ENCODE data around the gene TPGS1.

The TPGS1 gene

GRCh38 chr19:496112-496665 lies 11.1 kb upstream of the TPGS1 start, which contains the start of gene MADCAM1:
MADCAM1 (plus strand) TSS chr19:496486; CDS start chr19:496500, 14 bp downstream.
- no peak for DNase-seq

- no peak for DNase-seq
Observed at GRCh38 chr19:496986-497385, 10.3 kb upstream of the TPGS1 start.

GRCh38 chr19:497491-497868 lies 9.8 kb upstream of the TPGS1 start:
- no peak for DNase-seq

- no peak for DNase-seq
Observed at GRCh38 chr19:497869-498510, 9.3 kb upstream of the TPGS1 start.

- DNase-seq = no peak
Observed at GRCh38 chr19:498511-498891, 8.8 kb upstream of the TPGS1 start.

- no peak for DNase-seq
Observed at GRCh38 chr19:498977-499623, 8.2 kb upstream of the TPGS1 start.

- DNase-seq = no peak
Observed at GRCh38 chr19:501646-502045, 5.7 kb upstream of the TPGS1 start.

- no peak for DNase-seq
Observed at GRCh38 chr19:504616-505015, 2.7 kb upstream of the TPGS1 start.

- peak; percentile 95 for DNase-seq
Observed at GRCh38 chr19:506404-507285, 652 bp upstream of the TPGS1 start.

GRCh38 chr19:508204-509150 lies 1.2 kb downstream of the TPGS1 start:
- DNase-seq = no peak

- peak; percentile 95 for DNase-seq
Observed at GRCh38 chr19:510606-511100, 3.4 kb downstream of the TPGS1 start.

GRCh38 chr19:511101-511851 lies 4.0 kb downstream of the TPGS1 start:
- DNase-seq = peak; percentile 93

GRCh38 chr19:512547-513365 lies 5.5 kb downstream of the TPGS1 start:
- no peak for DNase-seq

GRCh38 chr19:513368-514165 lies 6.3 kb downstream of the TPGS1 start:
- DNase-seq = no peak

- no peak for DNase-seq
Observed at GRCh38 chr19:514166-514663, 6.9 kb downstream of the TPGS1 start.

- no peak for DNase-seq
Observed at GRCh38 chr19:517721-518597, 10.7 kb downstream of the TPGS1 start.

GRCh38 chr19:518598-519231 lies 11.4 kb downstream of the TPGS1 start:
- peak; percentile 78 for DNase-seq

- no peak for DNase-seq
Observed at GRCh38 chr19:519449-519865, 12.2 kb downstream of the TPGS1 start.

All from CD4-positive, alpha-beta T cell treated with Interleukin-17A for 4 hours (primary cell).